ENCODE measurements around the gene GMCL1. TPM values are rescaled to one million over a fixed set of nuclear protein-coding genes. Genes with fewer than 3 reads are reported as not detected.
"Not testable (repeated sequence)": the region's sequence is repeated elsewhere in the genome, so short reads cannot be mapped to it uniquely, and the experiment has no call there.

Gene GMCL1
- total RNA-seq (ENCODE audit: insufficient read depth, low replicate concordance): 17.1 TPM

- peak; percentile 98 for DNase-seq (ENCODE audit: low spot score)
Measured at GRCh38 chr2:69829256-69830044, at the start of gene GMCL1. Gene GMCL1 (plus strand): TSS chr2:69829660. CDS start chr2:69829893, 233 bp downstream.

GRCh38 chr2:69780921-69781320 lies 48.5 kb upstream of the GMCL1 start:
- no peak for DNase-seq (ENCODE audit: low spot score)

DNA sequence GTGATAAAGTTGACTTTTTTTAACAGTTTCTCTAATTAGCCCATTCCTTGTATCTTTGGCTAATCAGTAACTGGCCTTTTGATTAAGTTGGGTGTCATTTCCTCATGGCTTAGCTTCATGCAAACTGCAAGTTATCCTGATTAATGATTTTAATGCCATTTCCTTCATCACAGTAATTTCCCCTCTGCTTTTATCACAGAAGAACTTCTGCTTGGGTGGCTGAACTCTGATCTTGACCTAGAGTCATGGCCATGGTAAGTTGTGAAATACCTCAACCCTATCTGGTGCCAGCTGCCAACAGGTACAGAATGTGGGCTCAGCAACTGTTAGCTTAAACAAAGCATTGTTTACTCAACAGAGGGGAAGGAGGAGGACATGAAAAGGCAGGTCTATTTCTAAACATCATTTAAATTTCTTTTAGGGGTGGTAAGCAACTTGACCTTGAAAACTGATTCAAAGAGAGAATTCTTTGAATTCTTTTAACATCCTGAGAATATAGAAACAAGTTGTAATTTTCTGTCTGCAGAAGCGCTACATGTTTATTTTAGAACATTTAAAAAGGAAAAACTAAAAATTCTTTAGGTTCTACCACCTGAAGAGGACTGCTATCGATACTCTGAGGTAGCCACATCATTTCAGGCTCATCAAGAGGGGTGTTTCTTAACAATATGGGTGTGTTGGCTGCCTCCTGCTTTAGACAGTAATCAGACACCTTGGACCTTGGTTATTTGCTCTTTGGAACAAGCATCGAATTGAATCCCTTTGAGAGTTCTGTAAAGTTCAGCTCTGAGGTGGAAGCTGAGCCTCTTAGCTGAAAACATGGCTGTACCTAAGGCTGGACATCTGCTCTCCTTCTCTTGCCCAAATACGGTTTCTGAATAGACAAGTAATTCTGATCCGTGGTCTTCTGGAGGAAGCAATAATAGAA lies 47.9 kb upstream of the GMCL1 start:
- no peak for DNase-seq (ENCODE audit: low spot score)

- DNase-seq (ENCODE audit: low spot score): no peak
Measured at GRCh38 chr2:69784228-69784627, 45.2 kb upstream of the GMCL1 start.

DNA sequence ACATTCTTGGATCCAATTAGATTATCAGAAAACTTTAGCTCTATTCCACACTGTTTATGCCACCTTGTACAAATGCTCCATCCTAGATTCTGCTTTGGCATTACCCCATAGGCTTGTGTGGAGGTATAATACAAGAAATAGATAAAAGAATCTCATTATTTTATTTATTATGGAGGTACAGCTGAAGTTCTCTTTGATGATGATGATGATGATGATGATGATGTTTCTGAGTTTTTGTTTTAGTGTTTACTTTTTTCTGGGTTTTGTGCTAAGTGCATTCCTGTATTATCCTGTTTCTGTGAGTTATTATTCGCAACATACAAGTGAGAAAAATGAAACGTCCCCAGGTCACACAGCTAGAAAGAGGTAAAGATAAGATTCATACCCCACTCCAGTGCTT lies 44.1 kb upstream of the GMCL1 start:
- no peak for DNase-seq (ENCODE audit: low spot score)

- no peak for DNase-seq (ENCODE audit: low spot score)
Measured at GRCh38 chr2:69786052-69786560, 43.4 kb upstream of the GMCL1 start.

GRCh38 chr2:69789175-69789721 lies 40.2 kb upstream of the GMCL1 start:
- DNase-seq (ENCODE audit: low spot score): peak; percentile 92

GRCh38 chr2:69789772-69790600 lies 39.5 kb upstream of the GMCL1 start:
- DNase-seq (ENCODE audit: low spot score): peak; percentile 87

DNA sequence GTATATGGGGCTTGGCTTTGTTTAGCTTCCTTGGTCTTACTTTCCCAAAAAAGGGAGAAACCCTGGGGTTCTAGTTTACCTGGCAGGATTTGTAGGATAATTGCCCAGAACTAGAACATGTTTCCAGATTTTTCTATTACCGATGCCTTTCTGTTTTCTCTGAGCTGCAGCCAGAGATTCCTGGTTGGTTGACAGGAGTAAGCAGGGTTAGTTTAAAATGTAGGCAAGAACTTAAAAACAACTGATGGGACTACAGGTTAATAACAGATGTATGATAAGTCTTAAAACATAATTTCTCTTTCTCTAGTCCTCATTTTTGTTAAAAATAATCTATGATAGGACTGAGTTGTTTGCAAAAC lies 38.9 kb upstream of the GMCL1 start:
- no peak for DNase-seq (ENCODE audit: low spot score)

DNA sequence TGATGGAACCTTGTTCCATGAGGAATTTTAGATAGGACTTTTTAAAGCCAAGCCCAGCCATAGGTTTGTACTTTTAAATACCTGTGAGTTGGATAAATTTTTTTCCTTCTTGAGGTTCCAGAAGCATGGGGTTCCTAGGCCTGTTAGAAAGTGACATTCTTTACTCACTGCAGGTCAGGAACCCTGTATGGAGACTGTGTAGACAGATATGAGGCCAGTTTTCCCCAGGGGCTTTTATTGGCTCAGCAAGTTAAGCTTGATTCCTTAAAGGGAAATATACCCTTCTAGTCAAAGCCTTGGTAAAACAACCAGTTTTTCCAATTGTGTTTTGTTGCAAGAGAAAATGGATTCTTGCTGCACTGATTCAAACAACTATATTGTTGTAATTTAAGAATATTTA lies 38.4 kb upstream of the GMCL1 start:
- DNase-seq (ENCODE audit: low spot score): peak; percentile 83

GRCh38 chr2:69796174-69796573 lies 33.3 kb upstream of the GMCL1 start:
- no peak for DNase-seq (ENCODE audit: low spot score)

DNA sequence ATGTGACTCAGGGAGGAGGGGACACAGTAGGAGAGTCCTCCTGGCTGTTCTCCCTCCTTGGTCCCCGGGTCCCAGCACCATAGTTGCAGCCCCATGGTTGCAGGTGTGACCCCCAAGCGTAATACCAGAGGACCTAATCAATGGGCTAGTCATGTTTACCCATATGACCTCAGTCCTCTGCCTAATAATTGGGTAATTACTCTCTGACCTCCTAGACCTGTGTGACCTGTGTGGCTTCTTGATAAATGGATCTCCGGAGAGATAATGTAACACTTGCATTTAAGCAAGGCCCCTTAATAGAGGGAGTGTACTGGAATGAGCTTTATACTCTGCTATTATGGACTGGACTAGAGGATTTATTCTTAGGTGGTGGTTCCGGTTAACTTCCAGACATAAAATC lies 32.2 kb upstream of the GMCL1 start:
- no peak for DNase-seq (ENCODE audit: low spot score)

GRCh38 chr2:69797836-69798289 lies 31.6 kb upstream of the GMCL1 start:
- no peak for DNase-seq (ENCODE audit: low spot score)

DNA sequence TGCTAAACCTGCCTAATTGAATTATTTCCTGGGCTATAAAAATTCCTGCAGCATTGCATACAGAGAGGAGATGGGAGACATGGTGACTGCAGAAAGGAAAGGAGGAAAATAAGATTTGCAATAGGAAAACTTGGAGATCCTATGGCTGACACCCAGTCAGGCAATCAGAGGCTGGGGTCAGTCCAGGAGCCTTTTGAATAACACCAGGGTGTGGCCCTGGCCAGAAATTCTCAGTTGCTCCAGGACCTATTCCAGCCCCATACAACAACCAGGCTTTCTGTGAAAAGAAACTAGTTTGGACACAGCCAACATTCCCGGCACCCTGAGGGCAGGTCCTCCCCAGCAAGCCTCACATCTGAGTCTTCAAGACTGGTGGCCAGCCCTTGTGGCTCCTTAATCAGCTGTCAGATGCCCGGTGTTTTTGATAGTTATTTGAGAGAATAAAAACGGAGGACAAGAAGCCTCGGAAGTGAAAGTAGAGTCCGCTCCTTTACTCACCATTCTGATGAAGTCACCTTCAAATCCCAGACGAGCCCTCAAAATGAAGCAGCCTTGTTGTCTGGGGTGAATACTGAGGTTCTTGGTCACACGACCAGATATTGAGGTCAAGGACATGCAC lies 31.1 kb upstream of the GMCL1 start:
- DNase-seq (ENCODE audit: low spot score): peak; percentile 48

DNA sequence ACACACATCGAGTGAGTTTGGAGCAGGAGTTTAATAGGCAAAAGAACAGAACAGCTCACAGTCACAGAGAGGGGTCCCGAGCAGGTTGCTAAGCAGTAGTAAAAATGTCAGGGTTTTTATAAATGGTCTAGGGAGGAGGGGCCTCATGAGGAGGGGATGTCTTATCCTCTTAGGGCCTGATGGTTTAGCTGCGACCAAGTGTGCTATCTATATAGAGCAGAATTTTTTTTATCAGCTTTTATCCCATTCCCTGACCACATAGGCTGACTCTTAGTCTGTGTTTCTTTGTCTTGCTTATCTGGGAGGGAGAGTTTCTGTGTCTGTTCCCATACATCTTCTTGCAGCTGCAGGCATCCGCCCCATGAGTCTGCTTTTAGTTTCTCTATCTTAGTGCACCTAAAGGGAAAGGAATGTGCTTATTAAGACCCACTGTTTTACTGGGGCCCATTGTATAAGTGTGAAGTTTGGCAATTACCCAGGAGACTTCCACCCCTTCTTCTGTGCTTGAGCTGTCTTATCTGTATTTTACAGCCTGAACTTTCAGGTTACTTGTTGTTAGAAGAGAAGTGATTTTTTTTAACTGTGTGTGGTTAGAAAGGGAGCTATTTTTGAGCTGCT lies 30.4 kb upstream of the GMCL1 start:
- peak; percentile 91 for DNase-seq (ENCODE audit: low spot score)

GRCh38 chr2:69801745-69802290 lies 27.6 kb upstream of the GMCL1 start:
- DNase-seq (ENCODE audit: low spot score): no peak

DNA sequence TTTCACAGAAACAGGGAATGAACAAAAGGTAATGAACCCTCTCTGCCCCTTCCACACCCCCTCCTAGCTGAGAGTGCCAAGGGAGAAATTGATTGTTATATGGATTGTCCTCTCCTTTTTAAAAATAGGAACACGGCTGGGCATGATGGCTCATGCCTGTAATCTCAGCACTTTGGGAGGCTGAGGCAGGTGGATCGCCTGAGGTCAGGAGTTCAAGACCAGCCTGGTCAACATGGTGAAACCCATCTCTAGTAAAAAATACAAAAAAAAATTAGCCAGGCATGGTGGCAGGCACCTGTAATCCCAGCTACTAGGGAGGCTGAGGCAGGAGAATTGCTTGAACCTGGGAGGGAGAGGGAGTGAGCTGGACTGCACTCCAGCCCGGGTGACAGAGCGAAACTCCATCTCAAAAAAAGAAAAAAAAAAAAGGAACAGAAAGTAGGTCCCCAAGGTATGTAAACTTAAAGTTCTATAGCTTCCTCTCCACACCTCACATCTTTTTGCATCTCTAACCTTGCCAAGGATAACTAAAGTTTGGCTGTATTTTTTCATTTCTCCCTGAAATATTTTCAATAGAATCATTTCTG lies 26.6 kb upstream of the GMCL1 start:
- not testable (repeated sequence) for DNase-seq (ENCODE audit: low spot score)

DNA sequence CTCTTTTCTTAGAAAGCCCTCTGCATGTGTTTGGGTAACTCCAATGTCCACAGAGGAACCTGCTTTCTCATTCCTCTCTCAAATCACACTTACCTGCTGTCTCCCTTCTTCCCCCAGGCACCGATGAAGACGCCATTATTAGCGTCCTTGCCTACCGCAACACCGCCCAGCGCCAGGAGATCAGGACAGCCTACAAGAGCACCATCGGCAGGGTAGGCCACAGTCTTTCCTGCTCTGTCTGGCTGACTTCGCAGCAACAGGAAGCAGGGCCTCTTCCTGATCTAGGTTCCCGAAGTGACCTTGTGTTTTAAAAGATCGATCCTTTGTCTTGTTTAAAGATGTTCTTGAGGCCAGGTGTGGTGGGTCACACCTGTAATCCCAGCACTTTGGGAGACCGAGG lies 25.0 kb upstream of the GMCL1 start:
- no peak for DNase-seq (ENCODE audit: low spot score)

- no peak for DNase-seq (ENCODE audit: low spot score)
Measured at GRCh38 chr2:69805887-69806286, 23.6 kb upstream of the GMCL1 start.

Data from umbilical cord (tissue), 2 donors.